A549 (cell line): ENCODE data around the gene NRBP1. TPM values are rescaled to one million over a fixed set of nuclear protein-coding genes. Genes with fewer than 3 reads are reported as not detected.
A peak's percentile ranks its signal among the peaks of the same experiment; 100 is the strongest.

Experiments used
- ATAC-seq, 2 experiments: fragments of 200-7000 bp in 1 of 2; fragments of >200 bp in 1 of 2; cut with Nextera tagmentation in 1 of 2; cut with Tn5 transposase in 1 of 2; 3 replicates each; pipeline versions ENCODE4 v1.8.0 to v1.9.1; 2018 to 2020; ENCODE audit warnings: mild to moderate bottlenecking in 1 of 2, moderate library complexity in 1 of 2
- CTCF ChIA-PET: fragments of 300-600 bp; sonication (Branson Sonifier 250); formaldehyde crosslinking; extraction: SDS; loops from one replicate; lab custom pipeline; 2021; ENCODE audit warnings: antibody characterized with exemption, inconsistent platforms; lab: Yijun Ruan, JAX
- POLR2A ChIA-PET: fragments of 350-600 bp; formaldehyde crosslinking; extraction: SDS; loops from one replicate; lab custom pipeline; 2021; ENCODE audit warnings: antibody characterized with exemption, inconsistent platforms; lab: Yijun Ruan, JAX
- DNase-seq, 2 experiments: peaks; one replicate each; pipeline versions ENCODE4 v3.0.0 to v3.0.0-alpha.2; 2011 to 2016; ENCODE audit warnings: low read depth in 1 of 2, low spot score in 1 of 2
- FAIRE-seq: peaks from 2 replicates; lab custom pipeline; 2011; peaks lifted over from hg19 to GRCh38; lab: Jason Lieb, UNC
- H3K27ac ChIP-seq, 2 experiments: fragments of >200 bp; sonication (Bioruptor Twin); formaldehyde crosslinking; 3 replicates each; pipeline ENCODE4 v1.5.1; 2016 to 2017
- H3K4me1 ChIP-seq: fragments of >200 bp; sonication (Bioruptor Twin); formaldehyde crosslinking; 3 replicates; pipeline ENCODE4 v1.6.1; 2016
- H3K4me2 ChIP-seq: fragments of >200 bp; sonication (Bioruptor Twin); formaldehyde crosslinking; 3 replicates; pipeline ENCODE4 v1.6.1; 2016
- H3K4me3 ChIP-seq: fragments of >200 bp; sonication (Bioruptor Twin); formaldehyde crosslinking; 3 replicates; pipeline ENCODE4 v1.5.1; 2016
- H3K9me3 ChIP-seq: fragments of >200 bp; sonication (Bioruptor Twin); formaldehyde crosslinking; 3 replicates; pipeline ENCODE4 v1.6.1; 2016
- BHLHE40 ChIP-seq: IDR thresholded peaks from 2 replicates; pipeline ENCODE4 v1.6.1; 2012; ENCODE audit warnings: low read depth, low read length, inconsistent platforms
- CBX8 ChIP-seq: fragments of 200-600 bp; sonication (generic); IDR thresholded peaks from 2 replicates; pipeline ENCODE4 v1.6.1; 2016
- CEBPB ChIP-seq, 2 experiments: fragments of >200 bp in 1 of 2; sonication (Bioruptor Twin) in 1 of 2; formaldehyde crosslinking in 1 of 2; IDR thresholded peaks; 2 replicates each; pipeline ENCODE4 v1.6.1; 2012 to 2016
- CHD2 ChIP-seq: fragments of 150-350 bp; IDR thresholded peaks from 2 replicates; pipeline ENCODE4 v1.6.1; 2014; ENCODE audit warnings: low read length; ENCODE audit not compliant: partially characterized antibody
- CHD4 ChIP-seq: fragments of 200-600 bp; sonication (generic); IDR thresholded peaks from 2 replicates; pipeline ENCODE4 v1.6.1; 2016; ENCODE audit warnings: antibody characterized with exemption, mild to moderate bottlenecking, borderline replicate concordance
- CTCF ChIP-seq: fragments of >200 bp; sonication (Bioruptor Twin); formaldehyde crosslinking; IDR thresholded peaks from 3 replicates; pipeline ENCODE4 v1.5.1; 2016
- EHF ChIP-seq: fragments of 250-450 bp; sonication (Bioruptor Pico); IDR thresholded peaks from 2 replicates; pipeline ENCODE4 v1.5.0; 2020; ENCODE audit warnings: mild to moderate bottlenecking
- EP300 ChIP-seq, 2 experiments: fragments of >200 bp; sonication (Bioruptor Twin); formaldehyde crosslinking; IDR thresholded peaks; 2 replicates in 1 of 2; 3 replicates in 1 of 2; pipeline ENCODE4 v1.6.1; 2016 to 2017
- ESRRA ChIP-seq: fragments of 150-350 bp; IDR thresholded peaks from 2 replicates; pipeline ENCODE4 v1.6.1; 2014; ENCODE audit warnings: mild to moderate bottlenecking, low read length, borderline replicate concordance
- FOXS1 ChIP-seq: fragments of 250-450 bp; sonication (Bioruptor Pico); IDR thresholded peaks from 2 replicates; pipeline ENCODE4 v1.5.0; 2020; ENCODE audit warnings: mild to moderate bottlenecking, moderate library complexity
- HDAC2 ChIP-seq: fragments of 200-600 bp; sonication (generic); IDR thresholded peaks from 2 replicates; pipeline ENCODE4 v1.6.1; 2016
- HEYL ChIP-seq: fragments of 250-450 bp; sonication (Bioruptor Pico); IDR thresholded peaks from 2 replicates; pipeline ENCODE4 v1.8.0; 2021; ENCODE audit warnings: mild to moderate bottlenecking, moderate library complexity
- HOXA7 ChIP-seq: fragments of 250-450 bp; sonication (Bioruptor Pico); IDR thresholded peaks from 2 replicates; pipeline ENCODE4 v1.5.0; 2020; ENCODE audit warnings: mild to moderate bottlenecking, moderate library complexity
- HOXB13 ChIP-seq: fragments of 250-450 bp; sonication (Bioruptor Pico); IDR thresholded peaks from 2 replicates; pipeline ENCODE4 v1.5.0; 2020; ENCODE audit warnings: low read depth, mild to moderate bottlenecking, moderate library complexity
- JUN ChIP-seq, 2 experiments: fragments of >200 bp; sonication (Bioruptor Twin); formaldehyde crosslinking; IDR thresholded peaks; 2 replicates in 1 of 2; 3 replicates in 1 of 2; pipeline ENCODE4 v1.6.1; 2016 to 2017
- KDM1A ChIP-seq: fragments of 200-600 bp; sonication (generic); IDR thresholded peaks from 2 replicates; pipeline ENCODE4 v1.6.1; 2016; ENCODE audit warnings: low read depth, mild to moderate bottlenecking
- KDM5A ChIP-seq: fragments of 200-600 bp; sonication (generic); IDR thresholded peaks from 2 replicates; pipeline ENCODE4 v1.6.1; 2016; ENCODE audit warnings: antibody characterized with exemption, mild to moderate bottlenecking
- MYC ChIP-seq: IDR thresholded peaks from 2 replicates; pipeline ENCODE4 v1.6.1; 2012; ENCODE audit warnings: mild to moderate bottlenecking, inconsistent platforms, low read length, improper control_type of control experiment, borderline replicate concordance
- NPAS2 ChIP-seq: fragments of 250-450 bp; sonication (Bioruptor Pico); IDR thresholded peaks from 2 replicates; pipeline ENCODE4 v1.8.0; 2022; ENCODE audit warnings: mild to moderate bottlenecking, moderate library complexity, borderline replicate concordance
- PHF8 ChIP-seq: fragments of 200-600 bp; sonication (generic); IDR thresholded peaks from 2 replicates; pipeline ENCODE4 v1.6.1; 2016; ENCODE audit warnings: low read depth, mild to moderate bottlenecking, antibody characterized with exemption, moderate library complexity, borderline replicate concordance
- POLR2AphosphoS2 ChIP-seq: conservative IDR thresholded peaks from 2 replicates; pipeline ENCODE4 v1.6.1; 2012; ENCODE audit warnings: low read length, improper control_type of control experiment, inconsistent platforms
- REST ChIP-seq: fragments of 200-600 bp; sonication (generic); IDR thresholded peaks from 2 replicates; pipeline ENCODE4 v1.6.1; 2016; ENCODE audit warnings: antibody characterized with exemption, mild to moderate bottlenecking, moderate library complexity
- SMC3 ChIP-seq: fragments of >200 bp; sonication (Bioruptor Twin); formaldehyde crosslinking; IDR thresholded peaks from 3 replicates; pipeline ENCODE4 v1.6.1; 2018; ENCODE audit warnings: inconsistent platforms
- WGBS: methylation state at CpG from one replicate; pipeline ENCODE4 v1.1.6; 2017; ENCODE audit errors: missing lambda C conversion rate; 5-methylcytosine and 5-hydroxymethylcytosine counted together
- polyA plus RNA-seq, 4 experiments: library from polyadenylated mRNA; depleted of rRNA in 3 of 4; stranded (reverse); fragments of >200 nt; fragmentation: RNase III in 1 of 4; extraction: RNeasy Plus Mini Kit Qiagen cat#74134 plus additional on column Dnase treatment in 1 of 4; gene quantifications; 2 replicates in 3 of 4; 3 replicates in 1 of 4; pipeline ENCODE4 v1.2.3, GENCODE V29; 2011 to 2017
- TF ChIP-seq, protein P1 (sequence below): fragments of 150-350 bp; IDR thresholded peaks from 2 replicates; pipeline ENCODE4 v1.6.1; 2014; ENCODE audit warnings: low read depth, mild to moderate bottlenecking, low read length
- TF ChIP-seq, protein P2 (sequence below): fragments of 250-450 bp; sonication (Bioruptor Pico); IDR thresholded peaks from 2 replicates; pipeline ENCODE4 v1.5.0; 2020; ENCODE audit warnings: low read depth, mild to moderate bottlenecking, moderate library complexity

The NRBP1 gene
- polyA plus RNA-seq, 2 of the 4 experiments (the other 2 are of a cell fraction): 138 to 229 TPM

- 2% methylated on average over 16 of the region's 35 CpGs for WGBS
- peak; percentile 9 for ATAC-seq
Measured at GRCh38 chr2:27379836-27380625, 48.4 kb upstream of the NRBP1 start.

More at GRCh38 chr2:27379836-27380625, 48.4 kb upstream of the NRBP1 start:
- Histone ChIP-seq H3K27ac (peak overlapping the region; percentile 92 to 94), H3K4me2 (peak overlapping the region; percentile 93), H3K4me1 (peaks cover 24% of the 10 kb centered on the region), H3K9me3 (no peaks in the 10 kb centered on the region), H3K4me3 (peak overlapping the region; percentile 72)
- DNase-seq (peak in 1 of 2 experiments; percentile 59), FAIRE-seq (no peak)
- ChIA-PET POLR2A (interaction anchor here (0.6 to 3.0 kb wide), 5 partner anchors 10 to 302 kb away, joined by 3 to 26 read pairs (median 8); partner anchors contain the start of genes ATRAID, EIF2B4, GTF3C2 and PPM1G), CTCF (interaction anchor here (0.9 to 6.9 kb wide), 8 partner anchors 7 to 122 kb away, joined by 3 to 50 read pairs (median 4); partner anchors contain the start of genes EIF2B4 and SNX17)
- TF ChIP-seq, protein P1, sequence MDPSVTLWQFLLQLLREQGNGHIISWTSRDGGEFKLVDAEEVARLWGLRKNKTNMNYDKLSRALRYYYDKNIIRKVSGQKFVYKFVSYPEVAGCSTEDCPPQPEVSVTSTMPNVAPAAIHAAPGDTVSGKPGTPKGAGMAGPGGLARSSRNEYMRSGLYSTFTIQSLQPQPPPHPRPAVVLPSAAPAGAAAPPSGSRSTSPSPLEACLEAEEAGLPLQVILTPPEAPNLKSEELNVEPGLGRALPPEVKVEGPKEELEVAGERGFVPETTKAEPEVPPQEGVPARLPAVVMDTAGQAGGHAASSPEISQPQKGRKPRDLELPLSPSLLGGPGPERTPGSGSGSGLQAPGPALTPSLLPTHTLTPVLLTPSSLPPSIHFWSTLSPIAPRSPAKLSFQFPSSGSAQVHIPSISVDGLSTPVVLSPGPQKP: no peak
- TF ChIP-seq NPAS2 (CRISPR knock-in tag) (no peak), POLR2AphosphoS2 (peak; percentile 57; the same call in 1 of the 2 replicates), EP300 (IDR thresholded peaks at IDR 0.05) (no peak), EHF (CRISPR knock-in tag) (peak; percentile 59; the same call in 1 of the 2 replicates), HOXB13 (CRISPR knock-in tag) (no peak), REST (no peak), PHF8 (peak; percentile 26; the same call in 1 of the 2 replicates), CHD4 (no peak), HEYL (CRISPR knock-in tag) (no peak), HDAC2 (no peak), ESRRA (no peak), SMC3 (no peak), MYC (no peak), KDM1A (no peak), CTCF (no peak), FOXS1 (CRISPR knock-in tag) (no peak), KDM5A (no peak), BHLHE40 (no peak), JUN (IDR thresholded peaks at IDR 0.05) (no peak), CHD2 (no peak), HOXA7 (no peak), CBX8 (no peak), CEBPB (IDR thresholded peaks at IDR 0.05) (no peak)
- TF ChIP-seq, protein P2, sequence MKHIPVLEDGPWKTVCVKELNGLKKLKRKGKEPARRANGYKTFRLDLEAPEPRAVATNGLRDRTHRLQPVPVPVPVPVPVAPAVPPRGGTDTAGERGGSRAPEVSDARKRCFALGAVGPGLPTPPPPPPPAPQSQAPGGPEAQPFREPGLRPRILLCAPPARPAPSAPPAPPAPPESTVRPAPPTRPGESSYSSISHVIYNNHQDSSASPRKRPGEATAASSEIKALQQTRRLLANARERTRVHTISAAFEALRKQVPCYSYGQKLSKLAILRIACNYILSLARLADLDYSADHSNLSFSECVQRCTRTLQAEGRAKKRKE (CRISPR knock-in tag): peak; percentile 82
